HepG2 (cell line): ENCODE results near the gene TEAD3. TPM values are rescaled to one million over a fixed set of nuclear protein-coding genes. Genes with fewer than 3 reads are reported as not detected.
A peak's percentile ranks its signal among the peaks of the same experiment; 100 is the strongest.

Experiments
- ATF1 ChIP-seq: IDR thresholded peaks from 2 replicates; pipeline ENCODE4 v1.6.1; 2016; ENCODE audit warnings: mild to moderate bottlenecking, control low read depth
- BCL3 ChIP-seq: sonication (generic); formaldehyde crosslinking; IDR thresholded peaks from 2 replicates; pipeline ENCODE4 v1.5.1; 2020; ENCODE audit warnings: mild to moderate bottlenecking, missing genetic modification reagents, moderate library complexity
- EED ChIP-seq: sonication (generic); formaldehyde crosslinking; IDR thresholded peaks from 2 replicates; pipeline ENCODE4 v1.5.0; 2020; ENCODE audit warnings: mild to moderate bottlenecking, missing genetic modification reagents
- ETV5 ChIP-seq: IDR thresholded peaks from 2 replicates; pipeline ENCODE4 v1.6.1; 2018; ENCODE audit warnings: missing biosample characterization, missing genetic modification reagents, inconsistent platforms, borderline replicate concordance
- HDAC2 ChIP-seq: sonication (generic); formaldehyde crosslinking; IDR thresholded peaks from 2 replicates; pipeline ENCODE4 v1.4.0; 2020; ENCODE audit warnings: missing genetic modification reagents
- HOXA9 ChIP-seq: sonication (generic); formaldehyde crosslinking; IDR thresholded peaks from 2 replicates; pipeline ENCODE4 v1.8.1; 2022; ENCODE audit warnings: missing genetic modification reagents, mild to moderate bottlenecking, moderate library complexity, borderline replicate concordance
- MEIS2 ChIP-seq: sonication (generic); formaldehyde crosslinking; IDR thresholded peaks from 2 replicates; pipeline ENCODE4 v1.9.0; 2021; ENCODE audit warnings: mild to moderate bottlenecking, missing genetic modification reagents
- NCOA1 ChIP-seq: sonication (generic); formaldehyde crosslinking; IDR thresholded peaks from 2 replicates; pipeline ENCODE4 v1.9.0; 2021; ENCODE audit warnings: missing genetic modification reagents
- NR2F1 ChIP-seq, 2 experiments: fragments of 450-650 bp in 1 of 2; formaldehyde crosslinking in 1 of 2; IDR thresholded peaks; 2 replicates each; pipeline versions ENCODE4 v1.5.0 to v1.6.1; 2016 to 2020; ENCODE audit warnings: mild to moderate bottlenecking in 1 of 2, missing compliant biosample characterization in 1 of 2, missing genetic modification reagents in 1 of 2, moderate library complexity in 1 of 2
- NR3C1 ChIP-seq: sonication (generic); formaldehyde crosslinking; IDR thresholded peaks from 2 replicates; pipeline ENCODE4 v1.4.0; 2020; ENCODE audit warnings: missing genetic modification reagents
- PITX1 ChIP-seq: sonication (generic); formaldehyde crosslinking; IDR thresholded peaks from 2 replicates; pipeline ENCODE4 v1.5.1; 2020; ENCODE audit warnings: mild to moderate bottlenecking, missing genetic modification reagents
- ZBTB42 ChIP-seq: sonication (generic); formaldehyde crosslinking; IDR thresholded peaks from 2 replicates; pipeline ENCODE4 v1.5.0; 2020; ENCODE audit warnings: mild to moderate bottlenecking, missing genetic modification reagents
- ZMAT3 ChIP-seq: sonication (generic); formaldehyde crosslinking; conservative IDR thresholded peaks from 2 replicates; pipeline ENCODE4 v1.7.0; 2021; ENCODE audit warnings: missing genetic modification reagents
- ZMYM4 ChIP-seq: sonication (generic); formaldehyde crosslinking; IDR thresholded peaks from 2 replicates; pipeline ENCODE4 v1.8.1; 2023; ENCODE audit warnings: mild to moderate bottlenecking, missing genetic modification reagents
- ZNF292 ChIP-seq: sonication (generic); formaldehyde crosslinking; IDR thresholded peaks from 2 replicates; pipeline ENCODE4 v1.8.1; 2022; ENCODE audit warnings: mild to moderate bottlenecking, low read depth, missing genetic modification reagents, borderline replicate concordance
- ZNF431 ChIP-seq: sonication (generic); formaldehyde crosslinking; IDR thresholded peaks from 2 replicates; pipeline ENCODE4 v1.9.0; 2022; ENCODE audit warnings: missing genetic modification reagents, low read depth, mild to moderate bottlenecking, borderline replicate concordance
- ZNF563 ChIP-seq: sonication (generic); formaldehyde crosslinking; IDR thresholded peaks from 2 replicates; pipeline ENCODE4 v1.8.0; 2022; ENCODE audit warnings: mild to moderate bottlenecking, moderate library complexity, missing genetic modification reagents
- ZNF660 ChIP-seq: sonication (generic); formaldehyde crosslinking; IDR thresholded peaks from 2 replicates; pipeline ENCODE4 v1.5.1; 2020; ENCODE audit warnings: mild to moderate bottlenecking, low read depth, missing genetic modification reagents, borderline replicate concordance
- ZNF773 ChIP-seq: sonication (generic); formaldehyde crosslinking; IDR thresholded peaks from 2 replicates; pipeline ENCODE4 v1.4.0; 2020; ENCODE audit warnings: missing genetic modification reagents, borderline replicate concordance
- ZNF879 ChIP-seq: sonication (generic); formaldehyde crosslinking; IDR thresholded peaks from 2 replicates; pipeline ENCODE4 v1.8.1; 2023; ENCODE audit warnings: missing genetic modification reagents
- ZNF883 ChIP-seq: sonication (generic); formaldehyde crosslinking; IDR thresholded peaks from 2 replicates; pipeline ENCODE4 v1.5.1; 2020; ENCODE audit warnings: mild to moderate bottlenecking, missing genetic modification reagents; ENCODE audit errors: not compliant biosample characterization
- ZNF891 ChIP-seq: sonication (generic); formaldehyde crosslinking; IDR thresholded peaks from 2 replicates; pipeline ENCODE4 v1.5.0; 2020; ENCODE audit warnings: mild to moderate bottlenecking, missing genetic modification reagents
- polyA plus RNA-seq, 8 experiments: library from polyadenylated mRNA; depleted of rRNA in 3 of 8; stranded (reverse) in 7 of 8; unstranded in 1 of 8; fragments of >200 nt; fragmentation: Illumina TruSeq in 4 of 8; extraction: Trizol in 4 of 8; gene quantifications; 2 replicates each; pipeline versions ENCODE4 v1.2.1 to v1.2.3, GENCODE V29; 2011 to 2016; ENCODE audit warnings: low read depth in 4 of 8, missing spikeins in 1 of 8, mixed read lengths in 1 of 8; ENCODE audit not compliant: insufficient read depth in 1 of 8
- total RNA-seq, 5 experiments: library from RNA; depleted of rRNA; stranded (reverse); fragments of >200 nt; fragmentation: Illumina TruSeq; extraction: Trizol; gene quantifications; 2 replicates each; pipeline ENCODE4 v1.2.3, GENCODE V29; 2016; ENCODE audit warnings: low read depth in 1 of 5
- TF ChIP-seq, protein P1 (sequence below): IDR thresholded peaks from 2 replicates; pipeline ENCODE4 v1.6.1; 2012; ENCODE audit warnings: low read depth, low read length, improper control_type of control experiment
- TF ChIP-seq, protein P2 (sequence below): sonication (generic); formaldehyde crosslinking; IDR thresholded peaks from 2 replicates; pipeline ENCODE4 v1.5.1; 2020; ENCODE audit warnings: missing genetic modification reagents, mild to moderate bottlenecking, borderline replicate concordance

Gene TEAD3
- total and polyA plus RNA-seq, 2 of the 13 experiments (the other 11 are each of a cell fraction or from before 2014, with no cell fraction given), result 15.1 to 16.5 TPM

DNA sequence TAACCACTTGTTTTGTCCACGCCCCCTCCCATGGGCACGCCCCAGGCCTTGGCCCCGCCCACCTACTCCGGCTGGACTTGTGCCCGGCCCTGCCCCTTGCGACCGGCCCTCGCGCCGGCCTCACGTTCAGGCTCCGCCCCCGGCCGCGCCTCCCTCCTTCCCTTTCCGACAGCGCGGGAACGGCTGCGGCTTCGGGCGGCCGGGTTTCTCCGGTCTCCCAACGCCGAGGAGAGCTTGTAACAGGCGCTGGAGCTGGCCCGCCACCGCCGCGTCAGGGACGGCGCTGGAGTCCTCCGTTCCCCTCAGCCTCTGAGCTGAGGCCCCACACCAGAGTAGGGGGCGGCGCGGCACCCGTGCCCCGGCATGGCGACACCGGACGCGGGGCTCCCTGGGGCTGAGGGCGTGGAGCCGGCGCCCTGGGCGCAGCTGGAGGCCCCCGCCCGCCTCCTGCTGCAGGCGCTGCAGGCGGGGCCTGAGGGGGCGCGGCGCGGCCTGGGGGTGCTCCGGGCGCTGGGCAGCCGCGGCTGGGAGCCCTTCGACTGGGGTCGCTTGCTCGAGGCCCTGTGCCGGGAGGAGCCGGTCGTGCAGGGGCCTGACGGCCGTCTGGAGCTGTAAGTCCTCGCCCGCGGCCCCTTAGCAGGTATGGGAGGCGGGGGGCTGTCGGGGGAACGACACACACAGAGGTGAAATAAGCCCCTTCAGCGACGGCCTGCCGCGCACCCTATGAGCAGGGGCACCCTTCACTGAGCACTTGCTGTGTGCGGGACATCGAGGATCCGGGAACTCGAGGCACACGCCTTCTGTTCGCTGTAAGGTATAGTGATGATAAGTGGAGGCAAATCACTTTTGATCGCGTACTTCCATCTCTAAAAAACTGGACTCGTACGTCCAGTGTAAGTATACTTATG, 44.4 kb downstream of the TEAD3 start, which contains the start of gene FANCE (continued):
- TF ChIP-seq BCL3 (peak; percentile 85), ZBTB42 (CRISPR knock-in tag) (peak; percentile 24), NR3C1 (CRISPR knock-in tag) (no peak), NCOA1 (CRISPR knock-in tag) (0 out of 2 replicates have a peak, but pooled peaks have one; percentile 41), ZNF879 (CRISPR knock-in tag) (peak; percentile 55; the same call in 1 of the 2 replicates), NR2F1 (CRISPR knock-in tag; IDR thresholded peaks at IDR 0.05) (no peak), HOXA9 (CRISPR knock-in tag) (no peak), ATF1 (no peak), HDAC2 (peak; percentile 60), ZMAT3 (peak; percentile 78; the same call in 1 of the 2 replicates), ZNF883 (CRISPR knock-in tag) (peak; percentile 94), ZNF773 (CRISPR knock-in tag) (no peak), ZMYM4 (CRISPR knock-in tag) (peak; percentile 72; the same call in 1 of the 2 replicates), EED (CRISPR knock-in tag) (no peak; the same call in 1 of the 2 replicates), PITX1 (CRISPR knock-in tag) (no peak), ZNF563 (CRISPR knock-in tag) (peak; percentile 72), ZNF292 (CRISPR knock-in tag) (no peak), ZNF891 (CRISPR knock-in tag) (peak; percentile 61; the same call in 1 of the 2 replicates), ZNF660 (CRISPR knock-in tag) (no peak), ZNF431 (CRISPR knock-in tag) (peak; percentile 38; the same call in 1 of the 2 replicates), MEIS2 (CRISPR knock-in tag) (peak; percentile 80), ETV5 (CRISPR knock-in tag) (peak; percentile 59; the same call in 1 of the 2 replicates)
- TF ChIP-seq, protein P1, sequence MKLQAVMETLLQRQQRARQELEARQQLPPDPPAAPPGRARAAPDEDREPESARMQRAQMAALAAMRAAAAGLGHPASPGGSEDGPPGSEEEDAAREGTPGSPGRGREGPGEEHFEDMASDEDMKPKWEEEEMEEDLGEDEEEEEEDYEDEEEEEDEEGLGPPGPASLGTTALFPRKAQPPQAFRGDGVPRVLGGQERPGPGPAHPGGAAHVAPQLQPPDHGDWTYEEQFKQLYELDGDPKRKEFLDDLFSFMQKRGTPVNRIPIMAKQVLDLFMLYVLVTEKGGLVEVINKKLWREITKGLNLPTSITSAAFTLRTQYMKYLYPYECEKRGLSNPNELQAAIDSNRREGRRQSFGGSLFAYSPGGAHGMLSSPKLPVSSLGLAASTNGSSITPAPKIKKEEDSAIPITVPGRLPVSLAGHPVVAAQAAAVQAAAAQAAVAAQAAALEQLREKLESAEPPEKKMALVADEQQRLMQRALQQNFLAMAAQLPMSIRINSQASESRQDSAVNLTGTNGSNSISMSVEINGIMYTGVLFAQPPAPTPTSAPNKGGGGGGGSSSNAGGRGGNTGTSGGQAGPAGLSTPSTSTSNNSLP, result no peak
- TF ChIP-seq, protein P2, sequence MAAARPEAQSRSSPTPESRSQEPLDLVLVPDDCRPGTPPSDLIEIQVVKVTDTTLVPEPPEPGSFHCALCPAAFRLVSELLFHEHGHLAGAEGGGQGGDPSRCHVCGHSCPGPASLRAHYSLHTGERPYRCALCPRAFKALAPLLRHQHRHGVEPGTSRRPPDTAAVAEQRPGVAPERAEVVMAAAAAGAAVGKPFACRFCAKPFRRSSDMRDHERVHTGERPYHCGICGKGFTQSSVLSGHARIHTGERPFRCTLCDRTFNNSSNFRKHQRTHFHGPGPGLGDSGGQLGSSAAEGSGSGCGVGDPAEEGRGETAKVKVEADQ (CRISPR knock-in tag), result no peak
